ENCODE data around the gene CALD1. TPM values are rescaled to one million over a fixed set of nuclear protein-coding genes. Genes with fewer than 3 reads are reported as not detected.

Gene CALD1
- total RNA-seq, 1 experiment from 2014 or later = 22.1 TPM

- peak overlapping the region; percentile 4 for H2AFZ ChIP-seq (ENCODE audit: low read length)
- H4K20me1 ChIP-seq (ENCODE audit: low read length) = no peaks in the 10 kb centered on the region
- peak overlapping the region; percentile 51 for H3K4me2 ChIP-seq (ENCODE audit: low read length)
Observed at GRCh38 chr7:134885967-134886352, 106.5 kb downstream of the CALD1 start.

DNA sequence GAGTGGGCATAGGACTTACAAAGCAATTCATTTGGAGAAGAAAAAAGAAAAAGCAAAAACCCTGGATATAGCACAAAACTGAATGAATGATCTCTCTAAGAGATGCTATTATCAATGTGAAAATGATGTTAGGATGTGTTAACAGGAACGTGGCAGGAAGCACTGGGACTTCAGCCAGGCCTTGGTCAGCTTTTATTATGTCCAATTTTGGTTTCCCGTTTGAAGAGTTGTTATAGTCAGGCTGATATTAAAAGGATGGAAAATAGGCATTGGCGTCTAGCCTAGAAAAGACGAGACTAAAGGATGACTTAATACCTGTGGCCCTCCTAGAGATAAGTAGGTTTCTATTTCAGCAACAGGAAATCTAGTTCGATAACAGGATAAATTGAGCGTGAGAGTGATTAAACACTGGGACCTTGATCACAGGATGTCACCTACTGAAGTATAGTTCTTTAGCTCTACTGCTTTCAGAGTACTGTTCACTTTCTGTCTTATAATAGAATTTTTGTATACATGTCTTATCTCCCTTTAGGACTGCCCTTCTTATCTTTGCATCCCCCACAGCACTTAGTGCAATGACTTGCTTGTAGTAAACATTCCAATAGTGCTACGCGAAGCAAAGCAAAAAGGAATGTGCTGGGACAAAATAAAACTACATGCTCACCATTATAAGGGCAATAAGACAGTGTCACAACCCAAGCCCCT is 107.1 kb downstream of the CALD1 start:
- TF ChIP-seq EZH2 (IDR thresholded peaks at IDR 0.05; ENCODE audit: low read length, unreplicated experiment) = no peak
- TF ChIP-seq, protein P1, sequence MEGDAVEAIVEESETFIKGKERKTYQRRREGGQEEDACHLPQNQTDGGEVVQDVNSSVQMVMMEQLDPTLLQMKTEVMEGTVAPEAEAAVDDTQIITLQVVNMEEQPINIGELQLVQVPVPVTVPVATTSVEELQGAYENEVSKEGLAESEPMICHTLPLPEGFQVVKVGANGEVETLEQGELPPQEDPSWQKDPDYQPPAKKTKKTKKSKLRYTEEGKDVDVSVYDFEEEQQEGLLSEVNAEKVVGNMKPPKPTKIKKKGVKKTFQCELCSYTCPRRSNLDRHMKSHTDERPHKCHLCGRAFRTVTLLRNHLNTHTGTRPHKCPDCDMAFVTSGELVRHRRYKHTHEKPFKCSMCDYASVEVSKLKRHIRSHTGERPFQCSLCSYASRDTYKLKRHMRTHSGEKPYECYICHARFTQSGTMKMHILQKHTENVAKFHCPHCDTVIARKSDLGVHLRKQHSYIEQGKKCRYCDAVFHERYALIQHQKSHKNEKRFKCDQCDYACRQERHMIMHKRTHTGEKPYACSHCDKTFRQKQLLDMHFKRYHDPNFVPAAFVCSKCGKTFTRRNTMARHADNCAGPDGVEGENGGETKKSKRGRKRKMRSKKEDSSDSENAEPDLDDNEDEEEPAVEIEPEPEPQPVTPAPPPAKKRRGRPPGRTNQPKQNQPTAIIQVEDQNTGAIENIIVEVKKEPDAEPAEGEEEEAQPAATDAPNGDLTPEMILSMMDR (conservative IDR thresholded peaks at IDR 0.05; ENCODE audit: low read depth, low read length) = no peak
- TF ChIP-seq EZH2phosphoT487 (IDR thresholded peaks at IDR 0.05; ENCODE audit: borderline replicate concordance, low read length) = no peak
- H4K20me1 ChIP-seq (ENCODE audit: low read length) = no peaks in the 10 kb centered on the region
- H2AFZ ChIP-seq (ENCODE audit: low read length) = peak overlapping the region; percentile 4; the same call in 1 of the 2 replicates

More at GRCh38 chr7:134885967-134886352, 106.5 kb downstream of the CALD1 start:
- Histone ChIP-seq H3K9me2 (replicated peaks; ENCODE audit: low read length) (no peaks in the 10 kb centered on the region), H3K36me3 (ENCODE audit: low read depth, low read length) (no peaks in the 10 kb centered on the region), H3K4me3 (ENCODE audit: low read length) (no peak overlapping the region), H3K9ac (ENCODE audit: low read length) (no peak overlapping the region), H3K9me3 (ENCODE audit: low read length) (no peaks in the 10 kb centered on the region), H3K27ac (ENCODE audit: low read length) (peak overlapping the region; percentile 41), H3F3A (ENCODE audit: low read length, unreplicated experiment) (no peaks in the 10 kb centered on the region), H3K4me1 (ENCODE audit: insufficient read depth, low read length) (peaks cover 18% of the 10 kb centered on the region), H3K79me2 (ENCODE audit: low read length) (no peaks in the 10 kb centered on the region), H3K27me3 (ENCODE audit: low read length) (no peaks in the 10 kb centered on the region)
- intact Hi-C loops (cut with micrococcal nuclease) = no loop called here
- no TSS peak for BruUV-seq (replicated peaks)
- ChIA-PET POLR2A (ENCODE audit: unreplicated experiment) (no interaction called here), CTCF (no interaction called here)
- TF ChIP-seq, protein P1 (conservative IDR thresholded peaks at IDR 0.05; ENCODE audit: low read depth, low read length) = no peak
- no peak for TF ChIP-seq EZH2 (IDR thresholded peaks at IDR 0.05; ENCODE audit: low read length, unreplicated experiment)
- no peak for TF ChIP-seq EZH2phosphoT487 (IDR thresholded peaks at IDR 0.05; ENCODE audit: borderline replicate concordance, low read length)
- ATAC-seq (peak; percentile 66), DNase-seq (peak; percentile 60)

DNA sequence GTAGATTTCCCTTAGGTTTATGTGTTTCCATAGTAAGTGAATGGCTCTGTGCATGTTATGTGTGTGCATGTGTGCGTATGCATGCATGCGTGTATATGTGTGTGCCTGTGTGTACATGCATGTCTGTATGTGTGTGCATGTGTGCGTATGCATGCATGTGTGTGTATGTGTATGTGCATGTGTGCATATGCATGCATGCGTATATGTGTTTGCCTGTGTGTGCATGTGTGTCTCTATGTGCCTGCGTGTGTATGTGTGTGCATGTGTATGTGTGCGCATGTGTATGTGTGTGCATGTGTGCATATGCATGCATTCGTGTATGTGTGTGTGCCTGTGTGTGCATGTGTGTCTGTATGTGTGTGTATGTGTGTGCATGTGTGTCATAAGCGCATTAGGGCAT is 108.1 kb downstream of the CALD1 start:
- Histone ChIP-seq H3K36me3 (ENCODE audit: low read depth, low read length) (no peaks in the 10 kb centered on the region), H3K4me1 (ENCODE audit: insufficient read depth, low read length) (peaks cover 25% of the 10 kb centered on the region), H3K9me2 (replicated peaks; ENCODE audit: low read length) (no peaks in the 10 kb centered on the region), H4K20me1 (ENCODE audit: low read length) (no peaks in the 10 kb centered on the region), H3F3A (ENCODE audit: low read length, unreplicated experiment) (no peaks in the 10 kb centered on the region), H3K9me3 (ENCODE audit: low read length) (no peaks in the 10 kb centered on the region), H3K4me3 (ENCODE audit: low read length) (no peak overlapping the region), H3K4me2 (ENCODE audit: low read length) (no peak overlapping the region), H3K27ac (ENCODE audit: low read length) (no peak overlapping the region), H3K27me3 (ENCODE audit: low read length) (no peaks in the 10 kb centered on the region), H3K9ac (ENCODE audit: low read length) (no peak overlapping the region), H2AFZ (ENCODE audit: low read length) (no peak overlapping the region), H3K79me2 (ENCODE audit: low read length) (peaks cover 9% of the 10 kb centered on the region)
- DNase-seq (no peak), ATAC-seq (no peak)
- intact Hi-C loops (cut with micrococcal nuclease) = no loop called here
- TF ChIP-seq EZH2 (IDR thresholded peaks at IDR 0.05; ENCODE audit: low read length, unreplicated experiment) (no peak), EZH2phosphoT487 (IDR thresholded peaks at IDR 0.05; ENCODE audit: borderline replicate concordance, low read length) (no peak)
- TF ChIP-seq, protein P1 (conservative IDR thresholded peaks at IDR 0.05; ENCODE audit: low read depth, low read length) = no peak
- BruUV-seq (replicated peaks) = no TSS peak
- CTCF ChIA-PET = no interaction called here
- POLR2A ChIA-PET (ENCODE audit: unreplicated experiment) = no interaction called here

More for the DNA sequence above, 107.1 kb downstream of the CALD1 start:
- Histone ChIP-seq H3K4me1 (ENCODE audit: insufficient read depth, low read length) (peaks cover 18% of the 10 kb centered on the region), H3K27ac (ENCODE audit: low read length) (peak overlapping the region; percentile 41), H3K9me2 (replicated peaks; ENCODE audit: low read length) (no peaks in the 10 kb centered on the region), H3K4me2 (ENCODE audit: low read length) (peak overlapping the region; percentile 51), H3K36me3 (ENCODE audit: low read depth, low read length) (no peaks in the 10 kb centered on the region), H3K4me3 (ENCODE audit: low read length) (no peak overlapping the region), H3K9ac (ENCODE audit: low read length) (no peak overlapping the region), H3K79me2 (ENCODE audit: low read length) (no peaks in the 10 kb centered on the region), H3K9me3 (ENCODE audit: low read length) (no peaks in the 10 kb centered on the region), H3K27me3 (ENCODE audit: low read length) (no peaks in the 10 kb centered on the region), H3F3A (ENCODE audit: low read length, unreplicated experiment) (no peaks in the 10 kb centered on the region)
- no TSS peak for BruUV-seq (replicated peaks)
- CTCF ChIA-PET = no interaction called here
- intact Hi-C loops (cut with micrococcal nuclease) = no loop called here
- DNase-seq (peak; percentile 62), ATAC-seq (peak; percentile 23)
- POLR2A ChIA-PET (ENCODE audit: unreplicated experiment) = no interaction called here

All from PC-3 (cell line).